HCT116 (cell line): ENCODE measurements around the gene ZWILCH. TPM values are rescaled to one million over a fixed set of nuclear protein-coding genes. Genes with fewer than 3 reads are reported as not detected.

Experiments used
- ATAC-seq: fragments of 200-7000 bp; cut with Tn5 transposase; 2 replicates; pipeline ENCODE4 v1.9.1; 2020; ENCODE audit warnings: mild to moderate bottlenecking, moderate library complexity
- BruUV-seq: library from RNA; stranded (reverse); fragments of 400-500 nt; replicated peaks from 2 replicates; lab custom pipeline; 2021; lab: Mats Ljungman, UMichigan
- CTCF ChIA-PET: fragments of 300-600 bp; sonication (Branson Sonifier 250); formaldehyde crosslinking; loops from one replicate; lab custom pipeline; 2021; ENCODE audit warnings: antibody characterized with exemption; lab: Charles Lee
- POLR2A ChIA-PET: fragments of 300-600, 350-600 bp; sonication (Branson Sonifier 250); formaldehyde crosslinking; loops from one replicate; lab custom pipeline; 2021; ENCODE audit warnings: antibody characterized with exemption; lab: Charles Lee
- RAD21 ChIA-PET, 2 experiments: fragments of 300-600 bp; sonication (Branson Sonifier 250); formaldehyde crosslinking; loops; one replicate each; lab custom pipeline; 2023; ENCODE audit warnings: low total read pairs in 2 of 2; ENCODE audit not compliant: uncharacterized antibody in 2 of 2, unreplicated experiment in 2 of 2, low non-redundant PET in 1 of 2; lab: Charles Lee
- DNase-seq: peaks from one replicate; pipeline ENCODE4 v3.0.0-alpha.2; 2010; ENCODE audit warnings: low read depth, low spot score
- H2AFZ ChIP-seq: fragments of 200-600 bp; shearing (Covaris generic), sonication (generic); 2 replicates; pipeline ENCODE4 v1.6.1; 2017; ENCODE audit warnings: low read depth, mixed run types, mixed read lengths, antibody characterized with exemption, low read length; ENCODE audit not compliant: poor library complexity, severe bottlenecking
- H3K27ac ChIP-seq: 2 replicates; pipeline ENCODE4 v1.5.1; 2012; ENCODE audit warnings: low read depth, low read length
- H3K27me3 ChIP-seq: fragments of 200-600 bp; sonication (generic); 2 replicates; pipeline ENCODE4 v1.6.1; 2016; ENCODE audit warnings: mixed run types, low read length, mixed read lengths; ENCODE audit not compliant: insufficient read depth
- H3K36me3 ChIP-seq, 2 experiments: fragments of 200-500 bp in 1 of 2; fragments of 200-600 bp in 1 of 2; sonication (Bioruptor generic) in 1 of 2; sonication (generic) in 1 of 2; 2 replicates each; pipeline versions ENCODE4 v1.5.1 to v1.6.1; 2014 to 2016; ENCODE audit warnings: low read length in 2 of 2, inconsistent platforms in 1 of 2, mixed read lengths in 1 of 2, mixed run types in 1 of 2; ENCODE audit not compliant: insufficient read depth in 2 of 2, control insufficient read depth in 1 of 2
- H3K4me1 ChIP-seq, 2 experiments: fragments of 200-600 bp in 1 of 2; sonication (generic) in 1 of 2; 2 replicates each; pipeline versions ENCODE4 v1.5.1 to v1.6.1; 2012 to 2017; ENCODE audit warnings: low read length in 2 of 2, inconsistent platforms in 1 of 2, mild to moderate bottlenecking in 1 of 2, mixed read lengths in 1 of 2, mixed run types in 1 of 2, moderate library complexity in 1 of 2; ENCODE audit not compliant: insufficient read depth in 2 of 2, control insufficient read depth in 1 of 2
- H3K4me2 ChIP-seq: fragments of 200-600 bp; sonication (generic); 2 replicates; pipeline ENCODE4 v1.6.1; 2017; ENCODE audit warnings: mixed run types, low read length, mixed read lengths
- H3K4me3 ChIP-seq, 2 experiments: fragments of 200-600 bp in 1 of 2; sonication (generic) in 1 of 2; replicated peaks in 1 of 2; 2 replicates each; pipeline ENCODE4 v1.5.1; 2011 to 2016; ENCODE audit warnings: low read length in 2 of 2, control low read depth in 1 of 2, low read depth in 1 of 2, mild to moderate bottlenecking in 1 of 2, mixed read lengths in 1 of 2, mixed run types in 1 of 2
- H3K79me2 ChIP-seq: fragments of 200-600 bp; sonication (generic); 2 replicates; pipeline ENCODE4 v1.6.1; 2017; ENCODE audit warnings: mild to moderate bottlenecking, mixed run types, low read length, moderate library complexity, mixed read lengths; ENCODE audit not compliant: insufficient read depth
- H3K9ac ChIP-seq: fragments of 200-600 bp; sonication (generic); 2 replicates; pipeline ENCODE4 v1.6.1; 2016; ENCODE audit warnings: low read length, mixed read lengths
- H3K9me2 ChIP-seq: fragments of 200-600 bp; sonication (generic), shearing (Covaris generic); 2 replicates; pipeline ENCODE4 v1.6.1; 2017; ENCODE audit warnings: mixed run types, mild to moderate bottlenecking, moderate library complexity; ENCODE audit not compliant: insufficient read depth
- H3K9me3 ChIP-seq, 2 experiments: fragments of 200-500 bp in 1 of 2; fragments of 200-600 bp in 1 of 2; sonication (Bioruptor generic) in 1 of 2; sonication (generic) in 1 of 2; 2 replicates each; pipeline ENCODE4 v1.6.1; 2014 to 2017; ENCODE audit warnings: low read length in 2 of 2, mixed read lengths in 2 of 2, inconsistent platforms in 1 of 2, low read depth in 1 of 2, mild to moderate bottlenecking in 1 of 2, mixed run types in 1 of 2, moderate library complexity in 1 of 2; ENCODE audit not compliant: control insufficient read depth in 1 of 2, insufficient read depth in 1 of 2
- H4K20me1 ChIP-seq: fragments of 200-600 bp; sonication (generic), shearing (Covaris generic); 2 replicates; pipeline ENCODE4 v1.6.1; 2017; ENCODE audit warnings: mixed run types, mild to moderate bottlenecking, moderate library complexity; ENCODE audit not compliant: insufficient read depth
- CEBPB ChIP-seq: IDR thresholded peaks from 2 replicates; pipeline ENCODE4 v1.6.1; 2012; ENCODE audit warnings: low read depth
- EGR1 ChIP-seq: IDR thresholded peaks from 2 replicates; pipeline ENCODE4 v1.6.1; 2012; ENCODE audit warnings: low read depth
- ELF1 ChIP-seq: IDR thresholded peaks from 2 replicates; pipeline ENCODE4 v1.6.1; 2012; ENCODE audit warnings: low read depth, borderline replicate concordance
- EZH2 ChIP-seq: fragments of 200-600 bp; sonication (generic); IDR thresholded peaks from 2 replicates; pipeline ENCODE4 v1.6.1; 2017; ENCODE audit warnings: antibody characterized with exemption, mixed run types
- FOSL1 ChIP-seq: IDR thresholded peaks from 2 replicates; pipeline ENCODE4 v1.6.1; 2012; ENCODE audit warnings: low read depth
- POLR2A ChIP-seq: IDR thresholded peaks from 2 replicates; pipeline ENCODE4 v1.7.0; 2011; ENCODE audit warnings: borderline replicate concordance; ENCODE audit not compliant: insufficient read depth, insufficient read length; ENCODE audit errors: extremely low read depth
- SIN3A ChIP-seq: IDR thresholded peaks from 2 replicates; pipeline ENCODE4 v1.6.1; 2012; ENCODE audit warnings: low read depth
- SRF ChIP-seq: IDR thresholded peaks from 2 replicates; pipeline ENCODE4 v1.6.1; 2012; ENCODE audit warnings: low read depth
- TCF7L2 ChIP-seq: IDR thresholded peaks from 2 replicates; pipeline ENCODE4 v1.7.0; 2011; ENCODE audit warnings: borderline replicate concordance, inconsistent platforms; ENCODE audit not compliant: insufficient read depth, insufficient read length; ENCODE audit errors: extremely low read depth
- YY1 ChIP-seq: IDR thresholded peaks from 2 replicates; pipeline ENCODE4 v1.6.1; 2011; ENCODE audit warnings: low read length, low read depth, moderate library complexity, mild to moderate bottlenecking; ENCODE audit not compliant: insufficient replicate concordance; ENCODE audit errors: extremely low read depth
- intact Hi-C: fragments of 100-400 bp; cut with micrococcal nuclease; formaldehyde crosslinking; loops from 2 replicates; pipeline ENCODE4 v1.10.0; 2022
- total RNA-seq: library from RNA; stranded (reverse); gene quantifications from one replicate; pipeline ENCODE4 v1.2.1, GENCODE V29; 2021; ENCODE audit not compliant: unreplicated experiment
- TF ChIP-seq, protein P1 (sequence below), 3 experiments: fragments of 200-600 bp in 1 of 3; sonication (generic) in 1 of 3; IDR thresholded peaks in 2 of 3; conservative IDR thresholded peaks in 1 of 3; 2 replicates each; pipeline ENCODE4 v1.5.1; 2012 to 2017; ENCODE audit warnings: low read depth in 2 of 3, low read length in 2 of 3, antibody characterized with exemption in 1 of 3, borderline replicate concordance in 1 of 3, control low read depth in 1 of 3, mild to moderate bottlenecking in 1 of 3, mixed read lengths in 1 of 3, mixed run types in 1 of 3, moderate library complexity in 1 of 3; ENCODE audit not compliant: insufficient read depth in 1 of 3

ZWILCH gene
- total RNA-seq, 1 experiment from 2014 or later: 25.8 TPM

DNA sequence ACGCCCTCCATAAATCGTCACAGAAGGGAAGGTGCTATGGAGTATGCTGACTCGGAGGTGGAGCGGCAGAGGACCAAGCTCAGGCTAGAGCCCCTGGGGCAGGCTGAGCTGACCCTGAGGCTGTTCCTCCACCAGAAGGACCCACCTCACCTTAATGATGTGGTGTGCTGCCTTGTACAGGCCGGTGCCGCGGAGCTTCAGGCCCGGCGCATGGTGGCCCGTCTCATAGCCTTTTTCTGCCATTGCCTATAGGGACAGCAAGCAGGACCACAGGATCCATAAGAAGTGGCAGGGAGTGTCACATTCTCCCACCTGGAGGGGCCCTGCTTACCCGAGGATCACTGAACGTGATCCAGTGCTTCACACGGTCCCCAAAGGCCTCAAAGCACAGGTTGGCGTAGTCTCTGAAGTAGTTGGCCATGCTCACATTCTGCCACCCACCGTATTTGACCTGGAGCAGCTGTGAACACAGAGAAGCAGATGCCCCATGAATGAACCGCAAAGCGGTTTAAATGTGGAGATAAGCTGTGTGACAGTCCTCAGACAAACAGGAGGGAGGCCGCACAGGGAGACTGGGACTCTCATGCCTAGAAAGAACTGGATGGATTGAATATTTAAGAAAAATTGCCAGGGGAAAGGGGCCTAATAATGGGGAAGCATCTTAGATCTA, 55.9 kb downstream of the ZWILCH start:
- CTCF ChIA-PET: no interaction called here
- H3K79me2 ChIP-seq: no peaks in the 10 kb centered on the region
- POLR2A ChIA-PET: interaction anchor here (0.6 kb wide), 1 partner anchor 140 kb away, joined by 7 read pairs; no protein-coding TSS in a partner anchor
- no peaks in the 10 kb centered on the region for H3K9me2 ChIP-seq
- intact Hi-C loops: no loop called here
- RAD21 ChIA-PET: no interaction called here
- H3K27me3 ChIP-seq: no peaks in the 10 kb centered on the region
- H2AFZ ChIP-seq: no peak overlapping the region
- H3K36me3 ChIP-seq: no peaks in the 10 kb centered on the region
- no TSS peak for BruUV-seq
- no peak for TF ChIP-seq SRF
- no peak for TF ChIP-seq ELF1
- no peak for TF ChIP-seq YY1
- no peak for TF ChIP-seq FOSL1
- no peak for TF ChIP-seq CEBPB
- no peak for TF ChIP-seq EZH2
- no peak for TF ChIP-seq TCF7L2
- no peak for TF ChIP-seq EGR1
- TF ChIP-seq, protein P1, sequence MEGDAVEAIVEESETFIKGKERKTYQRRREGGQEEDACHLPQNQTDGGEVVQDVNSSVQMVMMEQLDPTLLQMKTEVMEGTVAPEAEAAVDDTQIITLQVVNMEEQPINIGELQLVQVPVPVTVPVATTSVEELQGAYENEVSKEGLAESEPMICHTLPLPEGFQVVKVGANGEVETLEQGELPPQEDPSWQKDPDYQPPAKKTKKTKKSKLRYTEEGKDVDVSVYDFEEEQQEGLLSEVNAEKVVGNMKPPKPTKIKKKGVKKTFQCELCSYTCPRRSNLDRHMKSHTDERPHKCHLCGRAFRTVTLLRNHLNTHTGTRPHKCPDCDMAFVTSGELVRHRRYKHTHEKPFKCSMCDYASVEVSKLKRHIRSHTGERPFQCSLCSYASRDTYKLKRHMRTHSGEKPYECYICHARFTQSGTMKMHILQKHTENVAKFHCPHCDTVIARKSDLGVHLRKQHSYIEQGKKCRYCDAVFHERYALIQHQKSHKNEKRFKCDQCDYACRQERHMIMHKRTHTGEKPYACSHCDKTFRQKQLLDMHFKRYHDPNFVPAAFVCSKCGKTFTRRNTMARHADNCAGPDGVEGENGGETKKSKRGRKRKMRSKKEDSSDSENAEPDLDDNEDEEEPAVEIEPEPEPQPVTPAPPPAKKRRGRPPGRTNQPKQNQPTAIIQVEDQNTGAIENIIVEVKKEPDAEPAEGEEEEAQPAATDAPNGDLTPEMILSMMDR (IDR thresholded peaks at IDR 0.05 in 2 of 3, conservative IDR thresholded peaks at IDR 0.05 in 1 of 3; ENCODE audit: borderline replicate concordance in 1 of 3, insufficient read depth in 1 of 3, low read depth in 2 of 3, low read length in 2 of 3): no peak
- no peak for TF ChIP-seq POLR2A
- no peak for TF ChIP-seq SIN3A
- TF ChIP-seq, all 23 proteins: peak for 0
- H3K4me1 ChIP-seq: no peaks in the 10 kb centered on the region
- no peak overlapping the region for H3K4me2 ChIP-seq
- H3K4me3 ChIP-seq: no peak overlapping the region
- H4K20me1 ChIP-seq: no peaks in the 10 kb centered on the region
- ATAC-seq (no peak), DNase-seq (no peak)
- no peak overlapping the region for H3K9ac ChIP-seq
- H3K27ac ChIP-seq: no peak overlapping the region
- no peaks in the 10 kb centered on the region for H3K9me3 ChIP-seq
